Neural crest cell (in vitro differentiated cells): Measurements from ENCODE around the gene HDAC4. TPM values are rescaled to one million over a fixed set of nuclear protein-coding genes. Genes with fewer than 3 reads are reported as not detected.
A peak's percentile ranks its signal among the peaks of the same experiment; 100 is the strongest.

Experiments
- DNase-seq: peaks from one replicate; pipeline ENCODE4 v3.0.0; 2021; ENCODE audit warnings: low read depth, mixed read lengths, low spot score
- H3K27ac Mint-ChIP-seq: one replicate; pipeline ENCODE4 v1.8.0; 2021; ENCODE audit warnings: mild to moderate bottlenecking, mixed read lengths; ENCODE audit not compliant: unreplicated experiment
- H3K27me3 Mint-ChIP-seq: 2 replicates; pipeline ENCODE4 v1.8.0; 2021; ENCODE audit warnings: low read depth, mild to moderate bottlenecking, mixed read lengths
- H3K36me3 Mint-ChIP-seq: 2 replicates; pipeline ENCODE4 v1.8.0; 2021; ENCODE audit warnings: low read depth, mild to moderate bottlenecking, mixed read lengths
- H3K4me1 Mint-ChIP-seq: 2 replicates; pipeline ENCODE4 v1.8.0; 2021; ENCODE audit warnings: mixed read lengths
- H3K4me3 Mint-ChIP-seq: one replicate; pipeline ENCODE4 v1.8.0; 2021; ENCODE audit warnings: mild to moderate bottlenecking, mixed read lengths
- H3K9me3 Mint-ChIP-seq: 2 replicates; pipeline ENCODE4 v1.8.0; 2021; ENCODE audit warnings: mixed read lengths
- total RNA-seq: library from RNA; stranded (reverse); gene quantifications from 2 replicates; pipeline ENCODE4 v1.2.1, GENCODE V29; 2021
- TF ChIP-seq, protein P1 (sequence below): fragments of 200-600 bp; sonication (generic); conservative IDR thresholded peaks from 2 replicates; pipeline ENCODE4 v1.5.0; 2021; ENCODE audit warnings: antibody characterized with exemption, mild to moderate bottlenecking

Gene HDAC4
- total RNA-seq, 1 donor from 2014 or later: 52.1 TPM

GRCh38 chr2:239084007-239084406 lies 316.8 kb downstream of the HDAC4 start:
- peak overlapping the region; percentile 71 for H3K27ac Mint-ChIP-seq
- TF ChIP-seq, protein P1, sequence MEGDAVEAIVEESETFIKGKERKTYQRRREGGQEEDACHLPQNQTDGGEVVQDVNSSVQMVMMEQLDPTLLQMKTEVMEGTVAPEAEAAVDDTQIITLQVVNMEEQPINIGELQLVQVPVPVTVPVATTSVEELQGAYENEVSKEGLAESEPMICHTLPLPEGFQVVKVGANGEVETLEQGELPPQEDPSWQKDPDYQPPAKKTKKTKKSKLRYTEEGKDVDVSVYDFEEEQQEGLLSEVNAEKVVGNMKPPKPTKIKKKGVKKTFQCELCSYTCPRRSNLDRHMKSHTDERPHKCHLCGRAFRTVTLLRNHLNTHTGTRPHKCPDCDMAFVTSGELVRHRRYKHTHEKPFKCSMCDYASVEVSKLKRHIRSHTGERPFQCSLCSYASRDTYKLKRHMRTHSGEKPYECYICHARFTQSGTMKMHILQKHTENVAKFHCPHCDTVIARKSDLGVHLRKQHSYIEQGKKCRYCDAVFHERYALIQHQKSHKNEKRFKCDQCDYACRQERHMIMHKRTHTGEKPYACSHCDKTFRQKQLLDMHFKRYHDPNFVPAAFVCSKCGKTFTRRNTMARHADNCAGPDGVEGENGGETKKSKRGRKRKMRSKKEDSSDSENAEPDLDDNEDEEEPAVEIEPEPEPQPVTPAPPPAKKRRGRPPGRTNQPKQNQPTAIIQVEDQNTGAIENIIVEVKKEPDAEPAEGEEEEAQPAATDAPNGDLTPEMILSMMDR: no peak
- H3K36me3 Mint-ChIP-seq: peaks cover 4% of the 10 kb centered on the region
- DNase-seq: no peak
- peaks cover 28% of the 10 kb centered on the region for H3K4me1 Mint-ChIP-seq
- H3K4me3 Mint-ChIP-seq: no peak overlapping the region
- H3K27me3 Mint-ChIP-seq: no peaks in the 10 kb centered on the region
- H3K9me3 Mint-ChIP-seq: no peaks in the 10 kb centered on the region

DNA sequence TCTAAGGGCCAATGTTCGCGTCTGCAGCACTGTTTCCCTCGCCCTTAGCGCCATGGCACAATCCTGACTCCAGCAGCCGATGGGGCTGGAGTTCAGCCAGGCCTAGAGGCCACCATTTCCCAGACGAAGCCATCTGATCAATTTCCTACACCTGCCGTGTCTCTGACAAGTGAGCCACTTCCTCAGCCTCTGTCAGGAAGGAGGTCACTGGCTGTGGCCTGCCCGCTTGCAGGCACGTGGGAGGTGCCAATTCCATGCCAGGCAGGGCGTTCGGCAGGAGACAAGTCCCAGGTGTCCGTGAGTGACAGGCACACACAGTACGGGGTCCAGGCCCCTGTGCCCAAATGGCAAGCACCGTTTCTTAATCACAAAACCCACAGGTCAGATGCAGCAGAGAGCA lies 318.4 kb downstream of the HDAC4 start:
- H3K27ac Mint-ChIP-seq: peak overlapping the region; percentile 35
- DNase-seq: no peak
- H3K9me3 Mint-ChIP-seq: no peaks in the 10 kb centered on the region
- no peak overlapping the region for H3K4me3 Mint-ChIP-seq
- TF ChIP-seq, protein P1: no peak
- H3K36me3 Mint-ChIP-seq: peaks cover 4% of the 10 kb centered on the region
- H3K4me1 Mint-ChIP-seq: peaks cover 22% of the 10 kb centered on the region
- H3K27me3 Mint-ChIP-seq: no peaks in the 10 kb centered on the region

GRCh38 chr2:239081622-239082021 lies 319.2 kb downstream of the HDAC4 start:
- Mint-ChIP-seq H3K4me1 (peaks cover 18% of the 10 kb centered on the region), H3K9me3 (no peaks in the 10 kb centered on the region), H3K27me3 (no peaks in the 10 kb centered on the region), H3K4me3 (no peak overlapping the region), H3K36me3 (peaks cover 4% of the 10 kb centered on the region), H3K27ac (no peak overlapping the region)
- TF ChIP-seq, protein P1: no peak
- no peak for DNase-seq

GRCh38 chr2:239081046-239081445 lies 319.8 kb downstream of the HDAC4 start:
- H3K9me3 Mint-ChIP-seq: no peaks in the 10 kb centered on the region
- TF ChIP-seq, protein P1: no peak
- no peak overlapping the region for H3K4me3 Mint-ChIP-seq
- no peak for DNase-seq
- H3K36me3 Mint-ChIP-seq: peaks cover 4% of the 10 kb centered on the region
- H3K27ac Mint-ChIP-seq: no peak overlapping the region
- H3K4me1 Mint-ChIP-seq: peaks cover 13% of the 10 kb centered on the region
- H3K27me3 Mint-ChIP-seq: no peaks in the 10 kb centered on the region

- peak overlapping the region; percentile 17 for H3K27ac Mint-ChIP-seq
- peaks cover 4% of the 10 kb centered on the region for H3K36me3 Mint-ChIP-seq
- no peaks in the 10 kb centered on the region for H3K9me3 Mint-ChIP-seq
- peaks cover 2% of the 10 kb centered on the region for H3K4me1 Mint-ChIP-seq
- DNase-seq: no peak
- no peaks in the 10 kb centered on the region for H3K27me3 Mint-ChIP-seq
- TF ChIP-seq, protein P1: no peak
- no peak overlapping the region for H3K4me3 Mint-ChIP-seq
Observed at GRCh38 chr2:239079671-239080294, 321.0 kb downstream of the HDAC4 start.
